Measurements from ENCODE around the gene SEC14L1.

DNA sequence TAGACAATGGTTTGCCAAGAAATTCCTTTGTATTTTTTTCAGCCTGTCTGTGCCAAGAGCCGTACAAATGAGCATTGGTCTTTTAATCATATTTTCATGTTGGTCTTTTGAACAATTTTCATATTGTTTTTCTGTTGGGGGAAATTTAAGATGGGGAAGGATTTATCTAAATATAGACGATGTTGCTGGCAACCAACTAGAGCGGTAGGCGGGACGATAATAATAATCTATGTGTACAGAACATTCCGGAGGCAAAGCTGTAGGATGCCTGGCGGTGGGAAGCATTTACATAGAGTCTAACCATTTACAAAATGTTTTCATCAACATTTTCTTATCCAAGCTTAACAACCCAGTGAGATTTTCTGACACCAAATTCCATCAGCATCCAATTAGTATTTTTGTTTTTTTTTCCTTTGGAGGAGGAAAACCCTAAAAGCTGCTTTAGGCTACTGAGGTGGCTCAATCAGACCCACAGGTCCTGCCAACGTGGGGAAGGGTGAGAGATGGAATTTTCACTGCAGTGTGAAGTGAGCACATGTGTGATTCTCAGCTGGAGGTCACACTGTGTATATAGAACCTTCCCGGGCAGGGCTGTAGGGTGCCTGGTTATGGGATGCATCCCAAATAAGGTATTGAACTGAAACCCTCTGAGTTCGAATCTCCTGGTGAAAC is 11.7 kb upstream of the SEC14L1 start:
- TF ChIP-seq POLR2A (IDR thresholded peaks at IDR 0.05; ENCODE audit: low read length) (no peak), GATA1 (IDR thresholded peaks at IDR 0.05; ENCODE audit: low read depth, low read length) (no peak)

Data from erythroblast (primary cell).